HTR-8/SVneo (cell line): ENCODE data around the gene TSHZ2.

ENCODE experiments used
- DNase-seq: peaks from one replicate; pipeline ENCODE4 v3.0.0; 2011; ENCODE audit warnings: low spot score, mixed read lengths; ENCODE audit not compliant: insufficient read length
- FAIRE-seq: peaks from 2 replicates; lab custom pipeline; 2011; peaks lifted over from hg19 to GRCh38; lab: Jason Lieb, UNC

TSHZ2 gene

GRCh38 chr20:53284696-53285095 is 312.5 kb downstream of the TSHZ2 start:
- DNase-seq = no peak
- no peak for FAIRE-seq

DNA sequence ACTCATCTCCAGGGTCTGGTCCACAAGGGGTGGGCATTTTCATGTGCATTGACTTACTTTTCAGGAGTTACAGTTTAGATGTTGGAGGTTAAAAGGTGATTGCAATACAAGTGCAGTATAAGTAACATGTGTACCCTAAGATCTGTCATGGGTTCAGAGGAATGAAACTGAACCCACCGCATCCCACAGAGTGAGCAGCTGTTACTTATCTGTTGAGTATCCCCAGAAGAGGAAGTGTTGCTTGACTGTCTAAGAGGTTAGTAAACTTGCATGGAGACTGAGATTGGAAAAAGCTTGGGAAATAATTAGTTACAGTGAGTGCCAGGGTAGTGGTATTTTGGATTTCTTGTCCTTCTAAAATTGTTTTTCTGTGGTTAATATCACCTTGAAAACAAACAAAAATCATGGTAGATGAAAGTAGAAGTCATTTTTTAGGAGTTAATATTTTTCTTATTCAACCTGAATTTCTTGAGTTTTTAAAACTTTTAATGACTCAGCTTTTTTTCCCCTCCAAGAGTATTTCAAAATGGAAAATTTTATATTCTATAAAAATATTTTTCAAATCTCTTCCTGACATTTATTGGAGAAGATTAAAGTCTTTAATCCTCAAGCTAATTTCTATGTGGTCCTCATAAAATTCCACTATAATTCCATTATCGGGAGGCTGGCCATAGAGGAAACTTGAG is 315.3 kb downstream of the TSHZ2 start:
- FAIRE-seq = peak; percentile 62
- DNase-seq = no peak

DNA sequence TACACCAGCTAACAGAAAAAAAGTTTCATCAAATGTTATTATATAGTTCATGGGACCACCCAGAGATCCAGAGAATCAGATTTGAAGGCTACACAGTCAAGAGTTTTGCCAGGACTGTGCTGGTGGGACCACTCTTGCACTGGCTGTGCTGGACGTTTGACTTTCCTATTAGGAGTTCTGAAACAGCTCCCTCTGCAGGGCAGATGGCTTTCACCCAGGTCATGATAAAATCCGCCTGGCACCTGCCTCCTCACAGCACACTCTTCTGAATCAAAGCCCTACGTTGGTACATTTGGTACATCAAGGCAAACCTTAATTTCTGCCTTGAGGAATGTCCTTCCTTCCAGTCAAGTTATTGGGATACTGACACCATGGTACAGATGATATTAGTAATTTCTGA is 319.4 kb downstream of the TSHZ2 start:
- FAIRE-seq (peak; percentile 44), DNase-seq (peak; percentile 15)

DNA sequence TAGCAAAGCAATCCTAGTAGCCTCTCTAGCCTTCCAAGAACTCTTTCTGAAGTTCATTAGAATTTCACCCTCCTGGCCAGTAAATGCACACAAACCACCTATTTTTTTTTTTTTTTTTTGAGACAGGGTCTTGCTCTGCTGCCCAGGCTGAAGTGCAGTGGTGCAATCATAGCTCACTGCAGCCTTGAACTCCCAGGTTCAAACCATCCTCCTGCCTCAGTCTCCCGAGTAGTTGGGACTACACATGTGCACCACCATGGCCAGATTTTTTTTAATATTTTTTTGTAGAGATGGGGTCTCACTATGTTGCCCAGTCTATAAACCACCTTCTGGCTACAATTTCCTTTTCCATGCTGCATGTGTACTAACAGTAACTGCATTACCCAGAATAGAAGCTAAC is 320.2 kb downstream of the TSHZ2 start:
- FAIRE-seq (no peak), DNase-seq (no peak)

GRCh38 chr20:53294804-53295203 is 322.6 kb downstream of the TSHZ2 start:
- DNase-seq (no peak), FAIRE-seq (peak; percentile 42)

GRCh38 chr20:53296025-53296424 is 323.9 kb downstream of the TSHZ2 start:
- FAIRE-seq = no peak
- no peak for DNase-seq

DNA sequence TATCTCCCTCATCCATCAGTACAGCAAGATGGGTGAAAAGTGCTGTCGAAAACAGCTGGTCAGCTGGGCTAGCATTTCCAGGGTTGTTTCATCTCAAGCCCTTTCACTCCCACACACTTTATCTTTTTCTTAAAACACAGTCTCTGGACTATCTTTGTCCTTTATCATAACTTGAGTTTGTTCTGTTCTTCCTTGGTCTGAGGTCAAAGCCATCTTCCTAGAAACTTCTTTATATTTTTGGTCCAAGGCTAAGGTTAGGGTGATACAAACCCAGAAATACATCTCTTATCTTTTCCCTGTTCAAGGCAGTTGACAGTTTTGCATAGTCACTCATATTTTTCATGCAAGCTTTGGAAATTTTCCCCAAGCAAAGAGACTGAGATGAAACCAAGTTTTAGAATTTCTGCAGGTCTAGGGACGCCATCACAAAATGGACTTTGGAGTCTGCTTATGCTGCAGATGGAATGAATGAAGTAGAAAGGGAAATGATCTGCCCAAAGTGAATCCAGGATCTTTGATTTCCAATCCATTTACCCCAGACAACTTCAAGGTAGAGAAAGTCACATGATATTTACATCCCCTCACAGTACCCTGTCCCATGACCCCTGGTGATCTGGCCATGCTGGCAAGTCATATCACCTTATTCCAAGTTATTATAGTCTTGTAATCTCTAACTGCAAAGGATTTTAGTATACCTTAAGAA is 324.4 kb downstream of the TSHZ2 start:
- DNase-seq (no peak), FAIRE-seq (no peak)

DNA sequence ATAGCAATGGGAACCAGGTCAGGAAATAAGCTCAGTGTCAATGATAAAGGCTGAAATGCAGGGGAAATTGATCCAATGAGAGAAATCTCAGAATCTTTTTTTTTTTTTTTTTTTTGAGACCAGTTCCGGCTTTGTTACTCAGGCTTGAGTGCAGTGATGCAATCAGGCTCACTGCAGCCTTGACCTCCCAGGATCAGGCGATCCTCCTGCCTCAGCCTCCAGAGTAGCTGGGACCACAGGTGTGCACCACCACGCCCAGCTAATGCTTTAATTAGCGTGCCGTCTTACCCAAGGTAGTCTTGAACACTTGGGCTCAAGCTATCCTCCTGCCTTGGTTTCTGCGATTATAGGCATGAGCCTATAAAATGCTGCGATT is 325.0 kb downstream of the TSHZ2 start:
- DNase-seq (no peak), FAIRE-seq (no peak)

DNA sequence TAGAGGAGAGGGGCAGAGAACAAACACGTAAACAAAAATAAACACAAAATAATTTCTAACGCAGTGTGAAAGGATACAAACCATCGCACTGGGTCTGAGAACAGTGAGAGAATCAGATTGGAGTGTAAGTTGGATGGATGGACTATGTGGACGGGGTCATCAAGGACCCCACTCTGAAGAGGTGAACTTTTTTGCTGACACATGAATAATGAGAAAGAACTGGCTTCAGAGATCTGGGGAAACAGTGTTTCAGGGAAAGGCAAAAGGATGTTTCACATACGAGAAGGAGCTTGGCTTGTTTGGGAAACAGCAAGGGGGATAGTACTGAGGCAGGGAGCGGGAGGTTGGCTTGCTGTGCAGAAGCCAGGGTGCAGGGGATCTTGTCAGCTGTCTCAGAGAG is 326.1 kb downstream of the TSHZ2 start:
- DNase-seq = no peak
- FAIRE-seq = peak; percentile 62

DNA sequence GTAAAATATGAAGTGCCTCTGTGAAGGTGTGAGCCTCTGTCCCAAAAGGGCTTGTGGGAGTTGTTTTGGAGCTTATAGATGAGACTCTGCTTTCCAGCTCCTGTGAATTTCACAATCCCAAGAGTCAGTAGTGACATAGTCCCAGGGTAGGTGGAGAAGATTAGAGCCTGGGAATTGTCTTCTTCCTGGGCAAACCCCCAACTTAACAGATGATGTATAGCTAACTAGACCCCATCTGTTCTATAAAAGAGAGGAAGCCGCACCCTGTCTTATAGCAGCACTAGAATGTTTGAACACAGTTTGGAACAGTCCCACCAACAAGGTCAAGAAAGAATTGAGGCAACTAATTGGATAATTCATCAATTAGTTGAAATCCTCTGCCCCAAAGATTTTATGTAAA is 326.8 kb downstream of the TSHZ2 start:
- FAIRE-seq (no peak), DNase-seq (no peak)

DNA sequence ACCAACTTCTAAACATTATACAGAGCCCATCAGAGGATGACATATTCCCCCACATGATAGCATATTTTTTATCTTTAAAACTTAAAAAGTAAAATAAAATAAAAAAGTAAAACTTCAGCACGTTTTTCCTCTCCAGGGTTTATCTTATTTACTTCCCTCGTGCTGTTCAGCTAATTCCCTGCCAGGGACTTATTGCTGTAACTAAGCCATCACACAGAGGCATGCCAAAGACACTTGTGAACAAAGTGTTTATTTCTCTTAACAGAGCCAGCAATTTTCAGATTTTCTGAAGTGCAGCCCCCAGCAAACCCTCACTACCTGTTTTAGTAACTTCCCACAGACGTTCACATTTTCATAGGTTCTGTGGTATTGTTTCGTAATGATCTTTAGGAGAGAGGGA is 327.7 kb downstream of the TSHZ2 start:
- DNase-seq (no peak), FAIRE-seq (no peak)

GRCh38 chr20:53301869-53302268 is 329.7 kb downstream of the TSHZ2 start:
- FAIRE-seq (no peak), DNase-seq (no peak)

DNA sequence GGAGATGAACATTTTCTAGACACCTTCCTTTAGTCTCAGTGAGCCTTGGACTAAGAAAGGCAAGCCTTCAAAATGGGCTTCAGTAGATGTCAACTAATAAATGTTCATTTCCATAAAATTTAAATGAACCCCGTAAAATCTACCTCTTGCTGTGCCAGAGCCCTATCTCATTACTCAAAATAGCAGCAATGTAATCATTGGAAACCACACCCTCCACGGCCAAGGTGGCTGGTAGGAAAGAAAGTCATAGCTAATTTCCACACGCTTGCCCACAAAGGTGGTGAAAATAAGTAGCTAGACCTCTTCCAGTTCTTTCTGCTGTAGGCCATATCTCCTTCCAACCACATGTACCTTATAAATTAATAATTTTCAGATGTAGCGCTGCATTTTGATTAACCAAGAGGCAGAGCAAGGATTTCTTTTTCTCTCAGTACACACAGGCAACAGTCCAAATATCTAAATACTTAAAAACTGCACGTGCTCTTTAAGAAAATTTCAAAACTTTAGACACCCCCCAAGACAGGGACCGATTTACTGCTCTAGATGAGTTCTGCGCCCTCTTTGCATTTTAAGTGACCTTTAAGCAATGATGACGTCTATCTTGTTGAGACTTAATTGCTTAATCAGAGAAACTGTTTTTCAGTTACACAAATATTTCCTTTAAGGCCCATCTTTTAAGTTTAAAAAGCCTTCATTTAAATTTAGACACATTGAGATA is 330.7 kb downstream of the TSHZ2 start:
- FAIRE-seq = peak; percentile 16
- no peak for DNase-seq

DNA sequence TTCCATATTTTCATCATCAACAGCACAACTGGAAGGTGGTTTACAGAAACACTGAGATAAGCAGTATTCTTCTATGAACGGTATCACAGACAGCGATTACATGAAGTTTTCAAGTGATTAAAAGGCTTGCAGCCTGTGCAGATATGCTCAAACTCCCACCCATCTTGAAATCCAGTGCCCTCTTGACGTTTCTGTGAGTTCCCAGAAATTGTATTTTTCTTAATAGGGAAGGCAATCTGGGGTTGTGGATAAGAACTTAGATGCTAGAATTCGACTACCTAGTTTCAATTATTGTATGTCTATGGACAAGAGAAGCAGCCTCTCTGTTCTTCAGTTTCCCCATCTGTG is 331.2 kb downstream of the TSHZ2 start:
- no peak for FAIRE-seq

DNA sequence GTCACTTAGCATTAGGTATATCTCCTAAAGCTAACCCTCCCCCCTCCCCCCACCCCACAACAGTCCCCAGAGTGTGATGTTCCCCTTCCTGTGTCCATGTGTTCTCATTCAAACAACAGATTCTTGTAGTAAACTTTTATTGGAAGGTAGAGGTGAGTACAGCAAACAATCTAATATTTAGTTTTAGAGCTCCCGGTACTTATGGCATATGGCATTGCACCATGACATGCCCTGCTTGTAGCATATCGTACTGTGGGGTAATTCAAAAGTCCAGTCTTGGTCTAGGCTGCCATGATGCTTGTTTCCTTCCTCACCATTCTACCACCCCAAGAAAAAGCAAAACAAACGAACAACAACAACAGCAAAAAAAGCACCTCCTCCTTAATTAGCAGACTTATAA is 332.0 kb downstream of the TSHZ2 start:
- DNase-seq (no peak), FAIRE-seq (peak; percentile 64)

More for the DNA sequence above, 331.2 kb downstream of the TSHZ2 start:
- no peak for DNase-seq

DNA sequence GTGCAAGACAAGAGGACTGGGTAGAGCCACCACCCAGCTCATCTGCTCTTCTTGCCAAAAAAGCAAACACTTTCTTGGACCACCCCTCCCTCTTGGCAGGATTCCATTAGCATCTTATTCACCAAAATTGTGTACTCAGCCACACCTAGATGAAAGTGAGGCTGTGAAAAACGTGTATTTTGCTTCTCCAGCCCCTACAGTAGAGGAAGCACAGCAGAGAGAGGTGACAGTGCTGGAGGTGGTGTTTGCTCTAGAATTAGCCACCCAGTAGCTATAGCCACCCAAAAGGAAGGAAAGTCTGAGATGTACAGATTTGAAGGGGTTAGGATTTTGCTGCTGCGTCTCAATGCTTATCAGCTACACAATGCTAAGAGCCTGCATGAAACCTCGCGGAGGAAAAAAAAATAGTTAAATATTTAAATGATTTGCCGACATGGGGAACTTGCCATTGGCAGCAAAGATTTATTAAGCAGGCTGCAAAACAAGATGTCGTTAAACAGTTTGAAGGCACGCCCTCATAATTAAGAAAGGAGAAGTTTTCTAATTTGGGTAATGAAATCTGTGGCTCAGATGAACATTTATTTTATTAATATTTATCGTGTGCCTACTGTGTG is 334.1 kb downstream of the TSHZ2 start:
- FAIRE-seq = peak; percentile 68
- DNase-seq = no peak

DNA sequence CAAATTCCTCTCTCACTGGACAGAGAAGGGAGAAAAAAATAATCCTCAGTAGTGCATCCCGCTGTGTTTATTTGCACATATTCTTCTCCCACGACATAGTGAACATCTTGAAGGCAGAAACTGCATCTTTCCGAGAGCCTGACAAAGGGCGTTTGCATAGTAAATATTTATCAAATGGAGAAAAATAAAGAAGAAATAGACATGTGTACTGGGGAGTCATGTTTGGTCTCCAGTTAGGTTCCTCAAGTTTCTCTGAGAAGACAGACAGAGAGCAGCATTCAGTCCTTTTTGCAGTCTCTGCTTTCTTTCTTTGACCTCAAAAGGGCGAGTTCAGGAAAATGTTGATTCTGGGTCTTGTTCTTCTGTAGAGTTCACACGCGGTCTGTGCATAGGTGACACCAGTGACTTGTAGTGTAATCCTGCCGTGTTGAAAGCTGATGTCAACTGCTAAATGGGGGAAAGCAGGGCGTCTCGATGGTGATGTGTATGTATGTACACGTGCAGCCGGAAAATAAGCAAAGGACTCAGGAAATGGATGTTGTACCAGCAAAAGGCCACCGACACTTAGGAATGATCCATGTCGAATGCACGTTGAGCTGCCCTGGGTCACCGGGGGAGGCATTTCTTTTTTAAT is 335.9 kb downstream of the TSHZ2 start:
- DNase-seq = no peak
- no peak for FAIRE-seq

- no peak for DNase-seq
- FAIRE-seq = peak; percentile 77
Observed at GRCh38 chr20:53309515-53309914, 337.4 kb downstream of the TSHZ2 start.

GRCh38 chr20:53312957-53313356 is 340.8 kb downstream of the TSHZ2 start:
- peak; percentile 23 for FAIRE-seq

DNA sequence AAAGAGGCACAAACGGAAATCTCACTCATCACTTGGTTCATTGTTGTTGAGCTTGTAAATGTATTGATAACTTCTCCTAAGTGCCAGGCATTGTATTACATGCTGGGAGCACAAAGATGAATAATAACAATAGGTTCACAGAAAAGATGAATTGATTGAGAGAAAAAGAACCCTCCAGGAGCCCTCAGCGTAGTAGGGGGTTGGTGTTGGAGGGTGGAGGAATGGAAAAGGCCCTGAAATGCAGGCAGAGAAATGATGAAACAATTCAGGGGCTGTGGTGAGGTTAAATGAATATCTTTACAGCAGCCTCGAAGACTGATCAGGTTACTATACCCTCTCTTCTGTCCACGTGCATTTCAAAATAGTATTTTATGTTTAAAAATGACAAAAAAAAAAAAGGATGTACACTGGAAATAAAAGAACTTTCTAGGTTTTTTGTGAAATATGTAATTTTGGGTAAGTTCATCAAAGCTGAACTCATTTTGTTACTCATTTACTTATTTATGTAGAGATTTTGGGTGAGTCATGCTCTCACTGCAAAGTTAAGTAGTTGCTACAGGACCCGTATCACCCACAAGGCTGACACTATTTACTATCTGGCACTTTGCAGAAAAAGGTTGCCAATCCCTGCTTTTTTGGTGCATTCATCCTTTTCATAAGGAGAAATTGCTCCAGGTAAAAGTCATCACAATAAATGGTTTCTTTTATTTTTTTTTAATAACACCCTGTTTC is 344.2 kb downstream of the TSHZ2 start:
- DNase-seq (no peak), FAIRE-seq (no peak)

More at GRCh38 chr20:53312957-53313356, 340.8 kb downstream of the TSHZ2 start:
- DNase-seq = no peak
